ENCODE measurements around the gene KIAA1549. TPM values are rescaled to one million over a fixed set of nuclear protein-coding genes. Genes with fewer than 3 reads are reported as not detected.

Gene KIAA1549
- 1 to 10 TPM in 3 of 4 donors, under 1 TPM in 1; 0.75 to 2.1 (median 1.2) TPM for total RNA-seq

DNA sequence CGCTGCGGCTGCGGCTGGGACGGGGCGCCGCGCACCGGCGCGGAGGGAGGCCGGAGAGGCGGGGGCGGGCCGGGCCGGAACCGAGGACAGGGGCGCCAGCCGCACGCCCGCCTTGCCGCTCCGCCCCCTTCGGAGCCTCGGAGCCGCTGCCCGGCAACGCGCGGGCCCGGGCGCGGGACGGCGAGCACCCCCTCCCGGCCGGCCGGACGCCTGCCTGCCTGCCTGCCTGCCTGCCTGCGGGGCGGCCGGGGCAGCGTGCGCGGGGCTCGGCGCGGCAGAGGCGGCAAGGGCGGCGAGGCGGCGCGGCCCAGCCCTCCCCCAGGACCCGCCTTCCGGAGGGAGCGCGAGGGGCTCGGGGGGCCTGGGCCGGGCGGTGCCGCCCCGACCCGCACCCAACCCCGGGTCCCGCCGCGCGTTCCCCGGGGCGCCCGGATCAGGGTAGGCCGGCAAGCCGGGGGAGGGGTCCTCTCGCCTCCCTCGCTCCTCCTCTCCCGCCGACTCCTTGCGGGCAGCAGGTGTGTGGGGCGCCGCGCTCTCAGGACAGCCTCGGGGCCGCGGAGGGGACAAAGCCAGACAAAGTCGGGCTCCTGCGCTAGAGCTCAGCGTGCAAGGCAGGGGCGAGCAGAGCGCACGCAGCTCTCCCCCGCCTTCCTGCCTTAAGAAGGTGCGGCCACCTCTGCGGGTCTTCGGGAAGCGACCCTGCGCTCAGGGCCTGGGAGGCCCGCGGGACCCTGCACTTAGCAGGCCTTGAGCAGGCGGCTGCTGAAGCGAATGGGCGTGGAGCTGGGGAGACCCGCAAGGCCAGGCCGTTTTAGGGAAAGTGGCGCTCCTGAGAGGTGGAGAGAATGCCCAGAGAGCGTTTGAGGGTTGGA, at the start of gene KIAA1549:
KIAA1549 (minus strand) TSS at position 58 of the 872 bp plus-strand sequence. CDS start 120 bp downstream, outside the sequence.
- TF ChIP-seq, protein P1, sequence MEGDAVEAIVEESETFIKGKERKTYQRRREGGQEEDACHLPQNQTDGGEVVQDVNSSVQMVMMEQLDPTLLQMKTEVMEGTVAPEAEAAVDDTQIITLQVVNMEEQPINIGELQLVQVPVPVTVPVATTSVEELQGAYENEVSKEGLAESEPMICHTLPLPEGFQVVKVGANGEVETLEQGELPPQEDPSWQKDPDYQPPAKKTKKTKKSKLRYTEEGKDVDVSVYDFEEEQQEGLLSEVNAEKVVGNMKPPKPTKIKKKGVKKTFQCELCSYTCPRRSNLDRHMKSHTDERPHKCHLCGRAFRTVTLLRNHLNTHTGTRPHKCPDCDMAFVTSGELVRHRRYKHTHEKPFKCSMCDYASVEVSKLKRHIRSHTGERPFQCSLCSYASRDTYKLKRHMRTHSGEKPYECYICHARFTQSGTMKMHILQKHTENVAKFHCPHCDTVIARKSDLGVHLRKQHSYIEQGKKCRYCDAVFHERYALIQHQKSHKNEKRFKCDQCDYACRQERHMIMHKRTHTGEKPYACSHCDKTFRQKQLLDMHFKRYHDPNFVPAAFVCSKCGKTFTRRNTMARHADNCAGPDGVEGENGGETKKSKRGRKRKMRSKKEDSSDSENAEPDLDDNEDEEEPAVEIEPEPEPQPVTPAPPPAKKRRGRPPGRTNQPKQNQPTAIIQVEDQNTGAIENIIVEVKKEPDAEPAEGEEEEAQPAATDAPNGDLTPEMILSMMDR (IDR thresholded peaks at IDR 0.05; ENCODE audit: low read depth) = no peak

DNA sequence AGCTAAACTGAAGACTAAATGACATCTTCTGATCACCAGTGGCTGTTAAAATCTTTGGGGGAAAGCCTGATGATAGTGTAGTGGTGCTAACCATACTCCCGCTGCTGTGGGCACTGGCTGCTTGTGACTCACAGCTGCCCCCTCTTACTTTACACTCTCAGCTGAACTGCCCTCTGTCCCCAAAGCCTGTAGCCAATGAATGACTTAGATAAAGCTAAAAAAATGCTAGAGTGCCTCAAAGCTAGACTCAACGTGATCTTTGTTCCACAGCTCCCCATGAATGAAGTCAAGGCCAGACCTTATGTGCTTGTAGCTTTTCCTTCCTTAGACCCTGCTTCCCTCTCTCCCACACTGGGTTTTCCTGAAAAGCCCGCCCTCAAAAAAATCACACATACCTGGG, 48.2 kb upstream of the KIAA1549 start:
- TF ChIP-seq, protein P1 (IDR thresholded peaks at IDR 0.05; ENCODE audit: low read depth) = no peak

DNA sequence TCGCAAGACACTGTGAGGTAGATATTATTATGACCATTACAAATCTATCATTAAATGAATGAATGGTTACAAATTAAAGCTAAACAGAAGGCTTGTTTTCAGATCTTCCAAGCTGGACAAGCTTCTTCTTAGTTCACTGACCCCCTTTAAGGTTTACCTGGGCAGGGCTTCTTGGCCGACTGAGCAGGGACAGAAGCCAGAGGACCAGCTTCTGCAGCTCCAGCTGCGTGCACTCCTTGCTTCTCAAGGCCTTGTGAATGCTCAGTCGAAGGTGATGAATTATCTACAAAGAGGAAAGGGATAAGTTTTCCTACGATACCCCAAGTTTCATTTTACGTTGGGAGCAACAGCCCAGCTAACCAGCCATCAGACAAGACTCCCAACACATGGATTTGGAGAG, 45.4 kb upstream of the KIAA1549 start:
- TF ChIP-seq, protein P1 (IDR thresholded peaks at IDR 0.05; ENCODE audit: low read depth) = no peak

DNA sequence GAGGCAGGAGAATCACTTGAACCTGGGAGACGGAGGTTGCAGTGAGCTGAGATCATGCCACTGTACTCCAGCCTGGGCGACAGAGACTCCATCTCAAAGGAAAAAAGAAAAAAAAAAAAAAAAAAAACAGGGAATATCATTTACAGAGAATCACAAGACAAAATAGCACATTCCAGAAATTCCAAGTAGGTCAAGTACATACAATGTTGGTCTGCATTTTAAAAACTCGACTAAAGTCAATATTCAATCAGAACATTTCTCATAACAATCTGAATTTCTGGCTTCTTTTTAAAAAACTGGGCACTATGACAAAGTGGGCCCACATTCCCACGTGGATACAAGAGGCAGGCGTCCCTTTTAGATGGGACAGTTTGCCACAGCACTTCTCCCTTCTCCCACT, 41.9 kb upstream of the KIAA1549 start:
- TF ChIP-seq, protein P1 (IDR thresholded peaks at IDR 0.05; ENCODE audit: low read depth) = no peak

DNA sequence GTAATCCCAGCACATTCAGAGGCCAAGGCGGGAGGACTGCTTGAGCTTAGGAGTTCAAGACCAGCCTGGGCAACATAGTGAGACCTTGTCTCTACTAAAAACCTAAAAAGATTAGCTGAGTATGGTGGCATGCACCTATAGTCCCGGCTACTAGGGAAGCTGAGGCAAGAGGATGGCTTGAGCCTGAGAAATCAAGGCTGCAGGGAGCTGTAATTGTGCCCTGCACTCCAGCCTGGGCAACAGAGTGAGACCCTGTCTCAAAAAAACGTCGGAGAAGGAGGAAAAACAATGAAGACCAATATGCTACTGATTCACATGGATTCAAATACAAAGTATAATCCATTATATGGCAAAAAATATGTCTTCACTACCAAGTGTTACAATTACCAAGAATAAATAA, 41.1 kb upstream of the KIAA1549 start:
- TF ChIP-seq, protein P1 (IDR thresholded peaks at IDR 0.05; ENCODE audit: low read depth) = no peak

DNA sequence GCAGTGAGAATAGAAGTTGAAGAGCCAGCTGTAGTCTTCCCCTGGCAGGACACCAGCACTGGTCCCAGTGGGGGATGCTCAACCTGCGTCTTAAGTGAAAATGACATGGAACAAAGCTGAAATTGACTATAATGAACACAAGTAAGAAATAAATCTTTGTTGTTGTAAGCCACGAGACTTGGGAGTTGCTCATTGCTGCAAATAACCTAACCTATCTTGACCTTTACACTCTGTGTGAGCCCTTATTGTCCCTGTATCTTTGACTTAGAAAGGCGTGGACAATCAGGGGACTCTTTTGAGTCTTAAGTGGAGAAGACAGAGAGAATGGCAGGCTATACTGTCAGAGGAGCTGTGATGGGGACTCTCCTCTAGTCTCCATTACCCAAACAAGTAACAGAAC, 37.7 kb upstream of the KIAA1549 start:
- TF ChIP-seq, protein P1 (IDR thresholded peaks at IDR 0.05; ENCODE audit: low read depth) = no peak

DNA sequence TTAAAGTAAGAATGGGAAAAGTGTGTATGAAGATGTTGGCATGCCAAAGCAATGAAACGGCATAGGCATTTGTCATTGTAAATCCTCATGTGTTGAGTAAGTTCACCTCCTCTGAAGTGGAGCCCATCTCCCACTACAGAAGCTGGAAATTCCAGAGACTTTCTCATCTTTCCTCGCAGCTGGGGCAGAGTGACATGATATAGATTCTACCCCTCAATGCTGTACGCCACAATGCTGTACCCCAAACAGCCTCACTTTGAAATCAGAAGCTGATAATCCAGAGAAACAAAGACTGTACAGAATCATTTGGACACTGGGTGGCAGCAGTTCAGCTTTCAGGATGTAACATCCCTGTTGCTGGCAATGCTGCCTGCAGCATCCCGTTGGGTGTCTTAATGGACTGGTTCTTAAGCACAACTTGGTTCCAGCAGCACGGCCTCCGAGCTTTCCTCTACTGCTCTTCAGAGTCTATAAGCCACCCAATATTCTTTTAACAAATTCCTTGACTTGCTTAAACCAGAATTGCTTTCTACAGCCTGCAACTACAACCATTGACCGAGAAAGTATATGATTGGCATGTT, 35.8 kb upstream of the KIAA1549 start:
- TF ChIP-seq, protein P1 (IDR thresholded peaks at IDR 0.05; ENCODE audit: low read depth) = no peak

Data from subcutaneous adipose tissue (tissue), 4 donors.